Lower lobe of right lung (tissue), 2 donors: Measurements from ENCODE around the gene LRGUK. TPM values are rescaled to one million over a fixed set of nuclear protein-coding genes. Genes with fewer than 3 reads are reported as not detected.

Experiments
- ATAC-seq, 2 donors: fragments of 200-7000 bp; cut with Tn5 transposase; one replicate each; pipeline ENCODE4 v1.9.1; 2020 to 2022; ENCODE audit warnings: mild to moderate bottlenecking in 2 of 2, moderate library complexity in 2 of 2
- DNase-seq: peaks from one replicate; pipeline ENCODE4 v3.0.0-alpha.2; 2020
- H3K27ac ChIP-seq: fragments of 200-600 bp; one replicate; pipeline ENCODE4 v1.8.0; 2022
- H3K27me3 ChIP-seq: fragments of 200-600 bp; one replicate; pipeline ENCODE4 v1.8.0; 2022; ENCODE audit warnings: low read depth
- H3K36me3 ChIP-seq: fragments of 200-600 bp; one replicate; pipeline ENCODE4 v1.8.0; 2022; ENCODE audit warnings: mild to moderate bottlenecking
- H3K4me1 ChIP-seq: fragments of 200-600 bp; one replicate; pipeline ENCODE4 v1.8.0; 2022
- H3K4me3 ChIP-seq: fragments of 200-600 bp; one replicate; pipeline ENCODE4 v1.8.0; 2022; ENCODE audit warnings: mild to moderate bottlenecking
- H3K9me3 ChIP-seq: fragments of 200-600 bp; one replicate; pipeline ENCODE4 v1.8.0; 2022
- CTCF ChIP-seq: fragments of 200-600 bp; IDR thresholded peaks from one replicate; pipeline ENCODE4 v1.8.0; 2022; ENCODE audit warnings: antibody characterized with exemption, mild to moderate bottlenecking
- intact Hi-C: fragments of 100-400 bp; cut with DNase I; formaldehyde crosslinking; loops from one replicate; pipeline ENCODE4 v1.11.0; 2022
- total RNA-seq: library from RNA; stranded (reverse); fragmentation: NEBNext Ultra II Directional; extraction: Animal tissue kit (Norgen Biotek cat#: 25700); gene quantifications from one replicate; pipeline ENCODE4 v1.2.1, GENCODE V29; 2021
- donor health status: DM: no; HTN: yes; CAD: no; lungs with severe emphysema.

Gene LRGUK
- total RNA-seq, 1 donor from 2014 or later = 1.8 TPM

DNA sequence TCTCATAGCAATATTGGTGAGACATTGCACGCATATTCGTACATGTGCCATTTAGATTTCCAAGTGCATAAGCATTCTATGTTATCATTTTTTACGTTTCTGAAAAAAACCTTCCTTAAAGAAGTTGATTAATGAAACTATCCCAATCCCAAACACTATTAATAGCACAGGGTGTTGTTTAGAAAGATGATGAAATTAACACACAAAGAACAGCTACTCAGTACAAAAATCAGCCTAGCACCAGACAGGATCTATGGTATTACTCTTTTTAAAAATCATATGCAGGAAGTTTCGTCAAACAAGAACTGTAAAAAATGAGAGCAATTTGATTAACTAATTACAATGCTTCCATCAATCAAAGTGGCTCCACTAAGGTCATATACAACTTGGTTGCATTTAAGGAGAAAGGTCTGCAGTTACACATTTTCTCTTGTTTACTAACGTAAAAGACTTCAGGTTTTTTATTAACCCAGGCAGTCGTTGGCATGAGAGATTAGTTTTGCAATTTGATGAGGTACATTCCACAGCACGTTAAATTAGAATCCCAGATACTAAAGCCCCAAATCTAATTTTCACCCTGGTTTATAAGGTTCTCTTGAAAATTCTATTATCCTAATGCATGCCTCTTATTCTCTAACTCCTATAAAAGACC is 151.5 kb downstream of the LRGUK start:
- no peak for TF ChIP-seq CTCF
- H3K27ac ChIP-seq = no peak overlapping the region
- intact Hi-C loops = no loop called here

DNA sequence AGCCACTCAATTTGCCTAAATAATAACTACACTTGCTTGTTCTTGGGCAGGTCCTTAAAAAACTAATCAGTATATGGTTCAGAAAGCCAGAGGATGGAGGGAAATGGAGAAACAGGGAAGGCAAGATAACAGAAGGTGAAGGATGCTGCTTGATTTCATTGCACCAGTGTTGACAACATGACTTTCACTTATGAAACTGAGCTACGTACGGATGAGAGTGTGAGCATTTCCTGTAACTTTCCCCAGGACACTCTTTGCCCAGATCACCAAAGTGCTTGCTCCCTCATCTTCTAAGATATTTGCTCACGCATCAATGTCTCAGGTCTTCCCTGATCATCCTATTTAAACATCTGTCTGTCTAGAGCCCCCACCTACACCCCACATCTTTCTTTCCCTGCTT is 152.2 kb downstream of the LRGUK start:
- TF ChIP-seq CTCF = no peak
- H3K27ac ChIP-seq = no peak overlapping the region
- H3K36me3 ChIP-seq = no peaks in the 10 kb centered on the region
- ATAC-seq (no peak), DNase-seq (no peak)
- H3K4me3 ChIP-seq = no peak overlapping the region
- H3K4me1 ChIP-seq = no peaks in the 10 kb centered on the region
- intact Hi-C loops = no loop called here
- no peaks in the 10 kb centered on the region for H3K9me3 ChIP-seq
- H3K27me3 ChIP-seq = no peaks in the 10 kb centered on the region

More for the DNA sequence above, 151.5 kb downstream of the LRGUK start:
- no peaks in the 10 kb centered on the region for H3K9me3 ChIP-seq
- H3K4me1 ChIP-seq = no peaks in the 10 kb centered on the region
- H3K36me3 ChIP-seq = no peaks in the 10 kb centered on the region
- no peak for DNase-seq
- H3K27me3 ChIP-seq = no peaks in the 10 kb centered on the region
- H3K4me3 ChIP-seq = no peak overlapping the region
- no peak for ATAC-seq

- ATAC-seq (no peak), DNase-seq (no peak)
- H3K27ac ChIP-seq = no peak overlapping the region
- intact Hi-C loops = no loop called here
- H3K4me1 ChIP-seq = no peaks in the 10 kb centered on the region
- H3K36me3 ChIP-seq = no peaks in the 10 kb centered on the region
- no peak overlapping the region for H3K4me3 ChIP-seq
- H3K9me3 ChIP-seq = no peaks in the 10 kb centered on the region
- no peak for TF ChIP-seq CTCF
- H3K27me3 ChIP-seq = no peaks in the 10 kb centered on the region
These were observed 152.8 kb downstream of the LRGUK start for GRCh38 chr7:134279898-134280297.

- ATAC-seq = no peak
- Histone ChIP-seq H3K27ac (no peak overlapping the region), H3K4me3 (no peak overlapping the region), H3K27me3 (no peaks in the 10 kb centered on the region), H3K9me3 (no peaks in the 10 kb centered on the region), H3K4me1 (no peaks in the 10 kb centered on the region), H3K36me3 (no peaks in the 10 kb centered on the region)
- TF ChIP-seq CTCF = no peak
- intact Hi-C loops = no loop called here
- no peak for DNase-seq
These were observed 153.4 kb downstream of the LRGUK start for GRCh38 chr7:134280508-134280907.

DNA sequence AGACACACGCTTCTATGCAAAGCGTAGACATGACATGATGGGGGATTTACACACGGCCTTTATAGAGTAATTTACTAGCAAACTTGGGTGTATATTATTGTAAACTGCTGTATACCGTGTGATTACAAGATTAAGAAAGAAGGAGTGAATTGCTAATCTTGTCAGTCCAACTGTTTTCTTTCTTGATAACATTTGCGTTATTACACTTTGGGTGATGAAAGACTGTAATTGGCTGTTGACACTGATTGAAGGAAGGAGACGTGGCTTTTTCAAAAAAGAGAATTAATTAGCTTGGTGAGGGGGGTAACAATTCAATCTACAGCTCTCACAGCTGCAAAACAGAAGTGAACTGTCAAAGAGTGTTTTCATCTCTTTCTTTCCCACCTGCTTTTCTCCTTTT is 156.9 kb downstream of the LRGUK start:
- no peak for TF ChIP-seq CTCF
- no peak overlapping the region for H3K27ac ChIP-seq
- H3K4me3 ChIP-seq = no peak overlapping the region
- H3K27me3 ChIP-seq = no peaks in the 10 kb centered on the region
- no peak for ATAC-seq
- no peaks in the 10 kb centered on the region for H3K4me1 ChIP-seq
- intact Hi-C loops = no loop called here
- no peaks in the 10 kb centered on the region for H3K36me3 ChIP-seq
- no peak for DNase-seq
- H3K9me3 ChIP-seq = no peaks in the 10 kb centered on the region

DNA sequence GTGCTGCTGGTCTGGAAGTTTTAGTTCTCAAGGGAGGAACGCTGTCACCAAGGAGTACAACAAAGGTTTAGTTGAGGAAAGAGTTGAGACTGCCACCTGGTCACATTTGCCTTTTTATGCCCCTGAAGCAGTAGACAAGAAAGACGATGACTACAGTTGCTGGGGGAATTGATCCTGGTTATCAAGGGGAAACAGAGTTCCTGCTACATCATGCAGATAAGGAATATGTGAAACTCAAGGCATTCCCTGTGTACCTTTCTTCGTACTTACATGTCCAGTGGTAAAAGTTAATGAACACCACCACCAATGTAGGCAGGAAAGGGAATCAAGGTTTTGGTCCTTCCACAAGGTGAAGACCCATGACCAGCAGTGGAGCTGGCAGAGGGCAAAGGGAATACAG is 157.8 kb downstream of the LRGUK start:
- no peak overlapping the region for H3K27ac ChIP-seq
- no peaks in the 10 kb centered on the region for H3K9me3 ChIP-seq
- H3K4me3 ChIP-seq = no peak overlapping the region
- no peaks in the 10 kb centered on the region for H3K27me3 ChIP-seq
- no peaks in the 10 kb centered on the region for H3K36me3 ChIP-seq
- TF ChIP-seq CTCF = no peak
- DNase-seq = no peak
- intact Hi-C loops = no loop called here
- H3K4me1 ChIP-seq = no peaks in the 10 kb centered on the region
- ATAC-seq = no peak
